Activated T-helper 17 cell treated with anti-CD3 and anti-CD28 coated beads, Interleukin-2, amount 50 U/mL, for 72 hours (primary cell): ENCODE data around the gene ZNF503. TPM values are rescaled to one million over a fixed set of nuclear protein-coding genes. Genes with fewer than 3 reads are reported as not detected.

ENCODE experiments used
- ATAC-seq: fragments of 150-1000 bp; cut with Tn5 transposase; replicated peaks from 2 replicates; pipeline ENCODE4 v1.10.0; 2021; ENCODE audit warnings: mild to moderate bottlenecking, moderate library complexity
- H3K27ac Mint-ChIP-seq: one replicate; pipeline ENCODE4 v1.8.0; 2022; ENCODE audit warnings: mixed read lengths
- H3K27me3 Mint-ChIP-seq: one replicate; pipeline ENCODE4 v1.8.0; 2022; ENCODE audit warnings: mixed read lengths
- H3K36me3 Mint-ChIP-seq: one replicate; pipeline ENCODE4 v1.8.0; 2022; ENCODE audit warnings: low read depth, mild to moderate bottlenecking, mixed read lengths
- H3K4me1 Mint-ChIP-seq: one replicate; pipeline ENCODE4 v1.8.0; 2022; ENCODE audit warnings: mixed read lengths
- H3K4me3 Mint-ChIP-seq: one replicate; pipeline ENCODE4 v1.8.0; 2022; ENCODE audit warnings: mild to moderate bottlenecking, mixed read lengths
- H3K9me3 Mint-ChIP-seq: one replicate; pipeline ENCODE4 v1.8.0; 2022; ENCODE audit warnings: mixed read lengths
- total RNA-seq, 2 donors: library from RNA; stranded (reverse); gene quantifications; one replicate each; pipeline ENCODE4 v1.2.3, GENCODE V29; 2022

The ZNF503 gene
- total RNA-seq, 2 donors from 2014 or later: 0.13 to 0.30 TPM

DNA sequence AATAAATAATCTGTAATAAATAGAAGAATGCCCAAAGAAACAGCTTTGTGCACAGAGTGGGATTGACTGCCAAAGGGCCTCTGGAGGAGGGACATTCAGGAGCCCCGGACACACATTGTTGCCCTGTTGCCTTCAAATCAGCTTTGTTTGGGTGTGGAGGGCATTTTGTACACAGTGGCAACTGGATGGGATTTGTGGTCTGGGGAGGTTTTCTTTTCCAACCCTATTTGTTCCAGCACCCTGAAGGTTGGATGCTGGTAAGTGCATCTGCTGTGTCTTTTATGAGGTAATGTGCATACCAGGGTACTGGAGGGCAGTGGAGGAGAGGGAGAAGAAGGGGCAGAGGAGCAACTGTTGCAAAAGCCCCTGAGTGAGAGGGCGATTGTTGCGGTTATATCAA is 36.1 kb upstream of the ZNF503 start:
- Mint-ChIP-seq H3K36me3 (no peaks in the 10 kb centered on the region), H3K27me3 (peaks cover 42% of the 10 kb centered on the region), H3K9me3 (no peaks in the 10 kb centered on the region), H3K4me1 (no peaks in the 10 kb centered on the region), H3K27ac (no peak overlapping the region), H3K4me3 (no peak overlapping the region)
- no peak for ATAC-seq

DNA sequence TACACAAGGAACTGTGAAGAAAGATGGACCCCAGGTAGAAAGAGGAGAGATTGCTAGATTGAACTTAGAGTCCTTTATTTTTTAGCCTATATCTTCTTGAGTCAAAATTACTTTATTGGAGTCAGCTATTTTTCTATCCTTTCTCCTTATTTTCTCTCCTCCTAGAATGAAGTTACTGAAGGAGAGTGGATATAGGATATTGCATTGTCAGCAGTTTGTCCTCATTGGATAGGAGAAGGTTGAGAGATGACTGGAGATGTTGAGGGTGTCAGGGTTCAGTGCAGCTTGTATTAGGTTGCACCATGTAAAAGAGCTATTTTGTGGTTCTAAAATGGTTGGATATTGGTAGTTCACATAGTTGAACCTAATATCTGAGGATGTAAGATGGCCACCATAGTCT is 35.3 kb upstream of the ZNF503 start:
- peaks cover 50% of the 10 kb centered on the region for H3K27me3 Mint-ChIP-seq
- no peak overlapping the region for H3K27ac Mint-ChIP-seq
- no peaks in the 10 kb centered on the region for H3K9me3 Mint-ChIP-seq
- no peak for ATAC-seq
- no peaks in the 10 kb centered on the region for H3K36me3 Mint-ChIP-seq
- H3K4me1 Mint-ChIP-seq: no peaks in the 10 kb centered on the region
- no peak overlapping the region for H3K4me3 Mint-ChIP-seq

DNA sequence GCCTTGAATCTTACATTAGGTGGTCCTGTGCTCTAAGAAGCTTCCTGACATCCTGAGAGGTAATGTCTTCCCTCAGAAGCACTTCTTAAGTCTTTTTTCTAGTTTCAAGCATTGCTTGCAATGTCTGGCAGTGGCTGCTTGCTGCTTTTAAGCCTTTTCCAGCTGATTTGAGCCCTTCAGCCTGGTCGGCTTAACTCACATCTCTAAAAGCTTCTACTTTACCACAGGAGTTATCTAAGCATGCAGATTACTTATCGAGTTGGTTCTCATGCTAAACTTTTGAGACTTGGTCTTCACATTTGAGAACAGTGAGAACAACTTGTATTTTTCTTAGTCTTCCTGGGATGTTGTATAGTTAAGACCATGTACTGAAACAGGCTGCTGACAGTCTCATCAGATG is 33.7 kb upstream of the ZNF503 start:
- Mint-ChIP-seq H3K4me1 (no peaks in the 10 kb centered on the region), H3K4me3 (no peak overlapping the region), H3K27ac (no peak overlapping the region), H3K36me3 (no peaks in the 10 kb centered on the region), H3K27me3 (peaks cover 58% of the 10 kb centered on the region), H3K9me3 (no peaks in the 10 kb centered on the region)
- ATAC-seq: no peak

DNA sequence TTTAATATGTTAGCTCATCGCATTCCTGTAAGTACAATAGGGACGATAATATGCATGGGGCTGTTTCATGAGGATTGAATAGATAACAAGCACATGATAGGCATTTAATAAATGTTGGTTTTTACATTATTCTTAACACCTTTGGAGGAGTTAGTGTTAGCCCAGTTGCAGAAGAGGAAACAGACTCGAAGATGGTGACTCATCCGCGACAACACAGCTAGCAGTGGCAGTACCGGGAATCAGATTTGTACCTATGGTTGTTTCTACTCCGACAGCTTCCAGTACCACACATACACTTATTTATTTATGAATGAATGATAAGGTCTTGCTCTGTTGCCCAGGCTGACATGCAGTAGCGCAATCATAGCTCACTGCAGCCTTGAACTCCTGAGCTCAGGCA is 32.7 kb upstream of the ZNF503 start:
- H3K9me3 Mint-ChIP-seq: no peaks in the 10 kb centered on the region
- no peak for ATAC-seq
- no peak overlapping the region for H3K27ac Mint-ChIP-seq
- H3K4me3 Mint-ChIP-seq: no peak overlapping the region
- H3K4me1 Mint-ChIP-seq: no peaks in the 10 kb centered on the region
- no peaks in the 10 kb centered on the region for H3K36me3 Mint-ChIP-seq
- H3K27me3 Mint-ChIP-seq: peaks cover 57% of the 10 kb centered on the region

DNA sequence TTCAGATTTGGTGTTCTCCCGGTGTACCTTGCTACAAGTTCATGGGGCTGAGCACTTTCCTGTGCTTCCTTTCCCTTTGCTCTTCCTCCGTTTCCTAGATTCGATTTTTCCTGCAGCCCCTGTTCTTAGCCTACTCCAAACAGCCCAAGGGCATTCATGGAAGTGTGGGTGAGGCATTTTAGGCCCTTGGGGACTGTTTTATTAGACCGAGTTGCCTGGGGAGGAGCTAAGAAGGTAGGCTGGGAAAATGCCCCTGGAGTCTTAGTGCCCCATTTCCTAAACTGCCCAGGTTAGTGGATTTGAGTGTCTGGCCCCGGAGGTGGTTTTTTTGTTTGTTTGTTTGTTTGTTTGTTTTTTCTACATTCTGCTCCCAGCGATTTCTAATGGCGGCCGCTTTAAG is 31.7 kb upstream of the ZNF503 start:
- Mint-ChIP-seq H3K27me3 (peaks cover 59% of the 10 kb centered on the region), H3K9me3 (no peaks in the 10 kb centered on the region), H3K36me3 (no peaks in the 10 kb centered on the region), H3K4me3 (no peak overlapping the region), H3K27ac (no peak overlapping the region), H3K4me1 (no peaks in the 10 kb centered on the region)
- no peak for ATAC-seq

DNA sequence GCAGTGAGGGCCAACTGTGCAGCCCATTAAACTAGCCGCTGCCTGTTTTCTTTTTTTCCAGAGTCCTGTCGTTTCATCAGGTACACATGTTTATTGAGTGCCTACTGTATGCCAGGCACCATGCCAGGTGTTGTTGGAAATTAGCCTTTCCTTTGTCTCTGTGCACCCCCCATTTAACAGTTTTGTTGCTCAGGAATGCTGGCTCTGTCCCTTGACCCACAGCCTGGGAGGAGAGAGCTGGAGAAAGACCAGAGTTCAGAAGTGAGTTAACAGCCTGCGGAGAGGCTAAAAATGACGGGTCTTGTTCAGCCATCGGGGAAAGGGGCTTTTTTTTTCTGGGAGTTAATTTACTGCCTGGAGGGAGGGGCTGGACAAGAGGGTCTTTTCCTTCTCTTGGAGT is 31.2 kb upstream of the ZNF503 start:
- H3K4me1 Mint-ChIP-seq: no peaks in the 10 kb centered on the region
- no peaks in the 10 kb centered on the region for H3K36me3 Mint-ChIP-seq
- no peak for ATAC-seq
- H3K9me3 Mint-ChIP-seq: no peaks in the 10 kb centered on the region
- no peak overlapping the region for H3K27ac Mint-ChIP-seq
- no peak overlapping the region for H3K4me3 Mint-ChIP-seq
- peaks cover 59% of the 10 kb centered on the region for H3K27me3 Mint-ChIP-seq

DNA sequence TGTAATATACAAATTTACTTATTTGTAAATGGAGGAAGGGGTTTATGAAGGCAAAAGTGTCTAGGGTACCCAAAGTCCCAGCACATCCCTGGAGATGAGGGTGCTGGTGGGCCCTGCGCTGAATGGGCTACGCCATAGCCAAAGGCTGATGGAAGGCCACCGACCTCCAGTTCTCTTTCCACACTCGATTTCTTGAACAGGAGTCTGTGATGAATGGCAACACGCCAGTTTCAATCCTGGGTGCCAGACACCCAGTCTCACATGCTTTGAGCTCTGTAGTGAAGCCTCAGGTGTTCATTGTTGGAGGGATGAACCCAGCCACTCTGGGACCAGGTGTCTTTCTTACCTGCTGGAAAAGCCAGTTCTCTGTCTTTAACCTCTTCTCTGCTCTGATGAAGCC is 30.6 kb upstream of the ZNF503 start:
- Mint-ChIP-seq H3K4me3 (no peak overlapping the region), H3K9me3 (no peaks in the 10 kb centered on the region), H3K27ac (no peak overlapping the region)

DNA sequence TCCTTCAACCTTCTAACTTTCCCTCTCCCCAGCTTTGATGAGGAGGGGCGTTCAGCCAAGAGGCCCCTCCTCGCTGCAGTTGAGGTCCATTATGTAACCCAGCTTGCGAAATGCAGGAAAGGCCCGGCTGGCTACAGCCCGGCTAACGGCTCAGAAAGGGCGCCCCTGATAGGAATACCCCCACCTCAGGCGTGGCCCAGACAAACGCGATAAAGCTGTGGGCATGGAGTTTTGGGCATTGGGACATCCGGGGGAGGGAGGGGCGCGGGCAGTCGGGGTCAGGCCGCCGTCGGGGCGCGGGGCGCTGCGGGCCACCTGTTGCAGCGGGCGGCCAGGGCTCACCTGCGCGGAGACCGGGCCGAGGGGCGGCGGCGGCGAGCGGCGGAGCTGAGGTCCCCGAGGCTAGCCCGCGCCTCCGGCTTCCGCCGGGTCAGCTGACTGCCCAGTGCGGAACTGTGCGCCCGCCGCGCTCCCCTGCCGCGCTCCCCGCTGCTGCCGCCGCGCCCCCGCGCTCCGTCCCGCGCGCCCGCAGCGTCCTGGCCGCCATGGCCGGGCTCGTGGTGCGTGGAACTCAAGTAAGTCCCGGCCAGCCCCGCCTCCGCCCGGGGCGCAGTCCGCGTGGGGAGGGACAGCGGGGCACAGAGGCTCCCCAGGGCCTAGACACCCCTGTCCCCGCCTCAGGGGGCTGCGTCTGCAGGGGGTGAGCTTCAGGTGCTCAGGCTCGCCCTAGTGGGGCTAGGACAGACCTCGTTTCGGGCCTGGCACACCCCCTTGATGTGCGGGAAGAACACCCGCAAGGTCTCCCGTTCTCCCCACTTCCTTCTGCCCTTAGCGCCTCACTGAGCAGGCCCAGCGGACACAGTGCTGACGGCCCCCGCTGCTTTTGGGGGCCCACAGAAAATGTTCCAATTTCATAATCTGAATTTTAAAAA is 29.9 kb upstream of the ZNF503 start, which contains the start of gene LRMDA:
LRMDA (plus strand) TSS at position 445 of the 932 bp plus-strand sequence.
- H3K4me3 Mint-ChIP-seq: no peak within 1 kb of the TSS
- H3K9me3 Mint-ChIP-seq: no peaks in the 10 kb centered on the region
- no peak for ATAC-seq
- H3K27ac Mint-ChIP-seq: no peak within 1 kb of the TSS
- H3K27me3 Mint-ChIP-seq: peaks cover 52% of the 10 kb centered on the region
- no peaks in the 10 kb centered on the region for H3K4me1 Mint-ChIP-seq
- no peaks in the 10 kb centered on the region for H3K36me3 Mint-ChIP-seq

More for the DNA sequence above, 30.6 kb upstream of the ZNF503 start:
- Mint-ChIP-seq H3K4me1 (no peaks in the 10 kb centered on the region), H3K27me3 (peaks cover 57% of the 10 kb centered on the region), H3K36me3 (no peaks in the 10 kb centered on the region)
- ATAC-seq: no peak

DNA sequence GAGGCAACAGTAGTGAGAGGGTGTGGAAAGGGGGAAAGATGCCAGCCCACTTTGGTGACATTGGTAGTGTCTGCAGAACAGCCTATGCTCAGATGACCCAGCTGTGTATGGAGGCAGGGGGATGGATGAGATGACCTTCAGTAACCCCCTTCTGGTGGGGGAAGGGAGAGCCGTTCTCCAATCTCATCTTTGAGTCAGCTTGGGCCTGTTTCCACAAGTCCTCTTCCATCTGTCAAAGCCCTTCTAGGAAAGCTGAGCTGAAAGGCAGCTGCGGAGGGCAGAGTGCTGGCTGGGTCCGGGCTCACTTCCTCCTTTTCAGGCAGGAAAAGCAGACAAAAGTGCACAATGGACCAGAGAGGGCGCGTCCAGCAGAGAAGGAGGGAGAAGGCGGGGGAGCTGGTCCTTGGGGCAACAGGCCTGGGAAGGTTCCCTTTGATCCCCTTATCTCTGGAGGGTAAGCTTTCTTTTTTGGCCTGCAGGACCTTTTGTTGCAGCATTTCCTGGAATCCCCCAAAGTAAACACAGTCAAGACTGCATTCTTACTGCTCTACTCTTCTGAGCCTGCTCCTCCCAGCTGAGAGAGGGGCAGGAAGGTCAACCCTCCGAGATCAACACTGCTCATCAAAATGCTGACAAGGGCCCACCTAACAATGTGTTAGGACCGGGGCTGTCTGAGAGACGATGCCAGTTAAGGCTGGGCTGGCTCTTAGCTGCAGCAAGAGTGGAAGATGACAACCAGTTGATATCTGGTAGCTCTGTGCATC is 28.6 kb upstream of the ZNF503 start:
- ATAC-seq: no peak
- Mint-ChIP-seq H3K27me3 (peaks cover 52% of the 10 kb centered on the region), H3K4me3 (no peak overlapping the region), H3K36me3 (no peaks in the 10 kb centered on the region), H3K27ac (no peak overlapping the region), H3K4me1 (no peaks in the 10 kb centered on the region), H3K9me3 (no peaks in the 10 kb centered on the region)

DNA sequence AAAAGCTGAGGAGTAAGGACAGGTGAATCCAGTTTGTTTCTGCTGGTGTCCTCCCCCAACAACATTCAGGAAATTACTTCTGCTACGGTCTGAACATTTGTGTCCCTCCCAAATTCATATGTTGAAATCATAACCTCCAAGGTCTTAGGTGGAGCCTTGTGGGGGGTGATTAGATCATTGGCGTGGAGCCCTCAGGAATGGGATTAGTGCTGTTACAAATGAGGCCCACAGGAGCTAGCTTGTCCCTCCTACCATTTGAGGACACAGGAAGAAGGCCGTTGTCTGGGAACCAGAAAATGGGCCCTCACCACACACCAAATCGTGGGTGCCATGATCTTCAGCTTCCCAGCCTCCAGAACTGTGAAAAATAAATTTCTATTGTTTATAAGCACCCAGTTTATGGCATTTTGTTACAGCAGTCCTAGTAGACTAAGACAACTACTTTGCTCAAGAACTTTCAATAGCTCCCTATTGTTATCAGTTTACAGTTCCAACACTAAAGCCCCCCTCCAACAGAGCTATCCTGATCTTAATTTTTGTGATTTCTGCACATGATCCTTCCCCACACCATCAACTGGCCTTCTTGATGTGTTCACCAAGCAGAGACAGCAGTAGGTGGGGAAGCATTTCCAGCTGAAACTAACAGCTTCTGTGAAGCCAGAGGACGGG is 27.7 kb upstream of the ZNF503 start:
- H3K27me3 Mint-ChIP-seq: peaks cover 50% of the 10 kb centered on the region
- no peak overlapping the region for H3K27ac Mint-ChIP-seq
- no peak overlapping the region for H3K4me3 Mint-ChIP-seq
- no peak for ATAC-seq
- H3K36me3 Mint-ChIP-seq: no peaks in the 10 kb centered on the region
- H3K9me3 Mint-ChIP-seq: no peaks in the 10 kb centered on the region
- no peaks in the 10 kb centered on the region for H3K4me1 Mint-ChIP-seq

DNA sequence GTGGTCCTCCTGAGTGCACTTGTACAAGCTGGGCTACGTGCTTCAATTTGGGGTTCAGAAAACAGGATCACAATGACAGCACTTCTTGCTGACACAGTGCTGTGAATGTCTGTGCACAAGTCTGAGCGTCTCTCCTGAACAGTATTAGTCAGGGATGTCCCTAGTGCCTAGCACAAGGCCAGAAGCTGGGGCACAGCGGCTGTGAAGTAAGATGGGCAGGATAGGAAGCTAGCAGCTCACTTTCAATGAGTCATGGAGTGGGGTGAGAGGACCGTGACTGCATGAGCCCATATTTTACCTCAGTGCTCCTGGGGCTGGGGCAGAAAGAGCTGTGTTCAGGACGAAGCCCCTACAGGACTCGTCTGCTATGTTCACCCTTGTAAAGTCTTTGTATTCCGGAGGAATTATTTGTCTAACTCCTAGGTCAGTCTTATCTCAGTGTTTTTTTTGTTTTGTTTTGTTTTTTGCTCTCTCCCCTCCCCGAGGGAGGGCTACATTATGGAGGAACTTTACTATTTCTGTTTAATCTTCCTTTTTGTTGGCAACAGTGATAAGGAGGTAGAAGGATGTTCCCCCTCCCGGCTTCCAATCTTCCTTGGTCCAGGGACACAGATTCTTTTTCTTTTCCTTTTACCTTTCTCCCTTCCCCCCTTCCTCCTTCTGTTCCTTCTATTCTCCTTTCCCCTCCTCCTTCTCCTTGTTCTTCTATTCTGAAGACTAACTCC is 27.0 kb upstream of the ZNF503 start:
- no peaks in the 10 kb centered on the region for H3K9me3 Mint-ChIP-seq
- no peaks in the 10 kb centered on the region for H3K4me1 Mint-ChIP-seq
- peak; percentile 31 for ATAC-seq
- H3K36me3 Mint-ChIP-seq: no peaks in the 10 kb centered on the region
- H3K4me3 Mint-ChIP-seq: no peak overlapping the region
- H3K27ac Mint-ChIP-seq: no peak overlapping the region
- H3K27me3 Mint-ChIP-seq: peaks cover 43% of the 10 kb centered on the region

DNA sequence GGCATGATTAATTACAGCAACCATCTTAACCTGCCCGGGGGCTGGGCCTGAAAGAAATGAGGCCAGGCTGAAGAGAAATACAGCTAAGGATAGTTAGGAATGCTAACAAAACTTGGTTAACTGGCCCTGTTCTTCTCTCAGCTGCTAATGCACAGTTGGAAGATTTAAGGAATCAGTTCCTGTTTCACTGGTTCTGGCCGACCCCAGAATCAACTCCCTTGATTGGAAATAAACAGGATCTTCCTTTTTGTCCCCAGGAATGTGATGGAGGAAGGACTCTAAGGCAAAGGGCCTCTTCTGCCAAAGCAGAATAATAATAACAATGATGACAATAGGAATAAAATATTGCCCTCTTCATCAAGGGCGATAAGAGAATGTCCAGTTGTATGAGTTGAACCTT is 26.4 kb upstream of the ZNF503 start:
- Mint-ChIP-seq H3K27me3 (peaks cover 40% of the 10 kb centered on the region), H3K36me3 (no peaks in the 10 kb centered on the region), H3K4me1 (no peaks in the 10 kb centered on the region), H3K9me3 (no peaks in the 10 kb centered on the region), H3K4me3 (no peak overlapping the region), H3K27ac (no peak overlapping the region)
- no peak for ATAC-seq

DNA sequence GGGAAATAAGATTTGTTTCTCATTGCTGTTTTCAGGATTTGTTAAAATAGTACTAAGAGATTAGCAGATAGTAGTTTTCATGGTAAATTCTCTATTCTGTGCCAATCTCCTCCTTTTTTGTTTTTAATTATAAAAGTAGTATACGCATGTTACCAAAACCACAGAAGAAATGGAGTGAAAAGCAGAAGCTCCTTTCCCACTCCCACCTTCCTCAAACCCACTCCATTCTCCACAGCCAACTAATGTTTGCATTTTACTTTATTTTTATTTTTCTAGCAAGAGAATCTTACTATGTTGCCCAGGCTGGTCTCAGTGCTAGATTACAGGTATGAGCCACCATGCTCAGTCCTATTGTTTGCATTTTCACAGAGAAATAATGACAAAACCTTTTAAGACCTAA is 25.3 kb upstream of the ZNF503 start:
- no peak overlapping the region for H3K27ac Mint-ChIP-seq
- H3K4me3 Mint-ChIP-seq: no peak overlapping the region
- H3K4me1 Mint-ChIP-seq: no peaks in the 10 kb centered on the region
- H3K9me3 Mint-ChIP-seq: no peaks in the 10 kb centered on the region
- ATAC-seq: no peak
- peaks cover 30% of the 10 kb centered on the region for H3K27me3 Mint-ChIP-seq
- H3K36me3 Mint-ChIP-seq: no peaks in the 10 kb centered on the region
